GM19035 (cell line): ENCODE results near the gene PRR19.
"Not testable (repeated sequence)": the region's sequence is repeated elsewhere in the genome, so short reads cannot be mapped to it uniquely, and the experiment has no call there.

ENCODE experiments used
- ATAC-seq: cut with Tn5 transposase; IDR thresholded peaks from one replicate; pipeline ENCODE4 v1.9.1; 2021; ENCODE audit not compliant: unreplicated experiment

Gene PRR19

GRCh38 chr19:42301646-42302203, at the start of gene PRR19:
TSS of gene PRR19 (plus strand) at chr19:42302132. CDS start at chr19:42309585, 7,453 bp downstream.
- ATAC-seq, result peak; percentile 22

GRCh38 chr19:42252365-42253244, 49.3 kb upstream of the PRR19 start:
- ATAC-seq, result no peak

GRCh38 chr19:42253245-42254088, 48.5 kb upstream of the PRR19 start:
- peak; percentile 9 for ATAC-seq

GRCh38 chr19:42254089-42254849, 47.7 kb upstream of the PRR19 start:
- peak; percentile 47 for ATAC-seq

GRCh38 chr19:42254850-42255765, 46.8 kb upstream of the PRR19 start, which contains the start of gene ERF:
TSS of gene ERF (minus strand) at chr19:42255128. CDS start at chr19:42254999, 129 bp downstream.
- peak; percentile 68 for ATAC-seq

GRCh38 chr19:42255766-42256745, 45.9 kb upstream of the PRR19 start:
- no peak for ATAC-seq

- not testable (repeated sequence) for ATAC-seq
These were observed 44.1 kb upstream of the PRR19 start for GRCh38 chr19:42257842-42258241.

GRCh38 chr19:42261763-42262162, 40.2 kb upstream of the PRR19 start:
- ATAC-seq, result no peak

- not testable (repeated sequence) for ATAC-seq
These were observed 35.8 kb upstream of the PRR19 start for GRCh38 chr19:42266105-42266504.

GRCh38 chr19:42266928-42267603, 34.9 kb upstream of the PRR19 start:
- not testable (repeated sequence) for ATAC-seq

GRCh38 chr19:42267644-42268141, 34.2 kb upstream of the PRR19 start:
- no peak for ATAC-seq

- ATAC-seq, result peak; percentile 54
These were observed 33.7 kb upstream of the PRR19 start for GRCh38 chr19:42268142-42268703.

- ATAC-seq, result peak; percentile 80
These were observed 33.0 kb upstream of the PRR19 start, which contains the start of gene CIC for GRCh38 chr19:42268704-42269477. TSS of gene CIC (plus strand) at chr19:42269252. CDS start at chr19:42271784, 2,532 bp downstream.

GRCh38 chr19:42269478-42270345, 32.2 kb upstream of the PRR19 start:
- no peak for ATAC-seq

GRCh38 chr19:42270346-42271044, 31.4 kb upstream of the PRR19 start:
- no peak for ATAC-seq
